Panc1 (cell line): ENCODE results near the gene SLC8A1. TPM values are rescaled to one million over a fixed set of nuclear protein-coding genes. Genes with fewer than 3 reads are reported as not detected.

Source experiments
- ATAC-seq: fragments of 200-7000 bp; cut with Tn5 transposase; 2 replicates; pipeline ENCODE4 v1.9.1; 2020; ENCODE audit warnings: mild to moderate bottlenecking, moderate library complexity
- BruUV-seq: library from RNA; stranded (reverse); fragments of 400-500 nt; replicated peaks from 2 replicates; lab custom pipeline; 2021; lab: Mats Ljungman, UMichigan
- CTCF ChIA-PET: fragments of 300-600 bp; sonication (Branson Sonifier 250); formaldehyde crosslinking; loops from one replicate; lab custom pipeline; 2022; ENCODE audit warnings: antibody characterized with exemption; lab: Charles Lee
- POLR2A ChIA-PET: fragments of 300-600 bp; sonication (Branson Sonifier 250); formaldehyde crosslinking; loops from one replicate; lab custom pipeline; 2022; ENCODE audit warnings: antibody characterized with exemption; lab: Charles Lee
- DNase-seq: peaks from one replicate; pipeline ENCODE4 v3.0.0-alpha.2; 2010; ENCODE audit warnings: low read depth, low spot score
- H3K27ac ChIP-seq: 2 replicates; pipeline ENCODE4 v1.5.1; 2011; ENCODE audit warnings: mild to moderate bottlenecking, low read length, inconsistent platforms
- H3K27me3 ChIP-seq: fragments of 200-500 bp; sonication (Bioruptor generic); 2 replicates; pipeline ENCODE4 v1.6.0; 2014; ENCODE audit warnings: low read length, inconsistent platforms; ENCODE audit not compliant: control insufficient read depth, insufficient read depth
- H3K36me3 ChIP-seq: fragments of 200-500 bp; sonication (Bioruptor generic); 2 replicates; pipeline ENCODE4 v1.5.1; 2014; ENCODE audit warnings: inconsistent platforms, mild to moderate bottlenecking, low read length, moderate library complexity; ENCODE audit not compliant: control insufficient read depth, insufficient read depth
- H3K4me1 ChIP-seq: 2 replicates; pipeline ENCODE4 v1.5.1; 2011; ENCODE audit warnings: inconsistent platforms, mild to moderate bottlenecking, low read length, moderate library complexity; ENCODE audit not compliant: control insufficient read depth, insufficient read depth
- H3K4me3 ChIP-seq, 2 experiments: 2 replicates each; pipeline ENCODE4 v1.5.1; 2011 to 2012; ENCODE audit warnings: low read depth in 2 of 2, low read length in 2 of 2, mild to moderate bottlenecking in 2 of 2, inconsistent platforms in 1 of 2, moderate library complexity in 1 of 2
- H3K9me3 ChIP-seq: fragments of 200-500 bp; sonication (Bioruptor generic); 2 replicates; pipeline ENCODE4 v1.5.1; 2014; ENCODE audit warnings: low read depth, mild to moderate bottlenecking, inconsistent platforms, low read length, moderate library complexity; ENCODE audit not compliant: control insufficient read depth, insufficient read depth
- CTCF ChIP-seq: fragments of 450-650 bp; IDR thresholded peaks from 2 replicates; pipeline ENCODE4 v1.5.1; 2017; ENCODE audit warnings: mild to moderate bottlenecking
- POLR2AphosphoS5 ChIP-seq: IDR thresholded peaks from 2 replicates; pipeline ENCODE4 v1.6.1; 2012; ENCODE audit warnings: mild to moderate bottlenecking, low read depth, low read length, moderate library complexity
- REST ChIP-seq, 2 experiments: IDR thresholded peaks; 2 replicates each; pipeline ENCODE4 v1.6.1; 2011 to 2012; ENCODE audit warnings: low read depth in 2 of 2, control low read depth in 1 of 2, low read length in 1 of 2, mild to moderate bottlenecking in 1 of 2, moderate library complexity in 1 of 2; ENCODE audit not compliant: insufficient read depth in 1 of 2
- SIN3A ChIP-seq: IDR thresholded peaks from 2 replicates; pipeline ENCODE4 v1.6.1; 2012; ENCODE audit warnings: low read depth, mild to moderate bottlenecking, low read length, moderate library complexity, borderline replicate concordance; ENCODE audit not compliant: insufficient read depth
- TCF7L2 ChIP-seq: IDR thresholded peaks from 2 replicates; pipeline ENCODE4 v1.6.1; 2011; ENCODE audit warnings: mild to moderate bottlenecking, low read depth, low read length, inconsistent platforms
- in situ Hi-C: cut with HindIII; loops from 2 replicates; pipeline ENCODE4 v1.10.0; 2016; ENCODE audit warnings: low sequenced_read_pairs, low pct_unique_long_range_greater_than_20kb
- intact Hi-C: fragments of 100-400 bp; cut with micrococcal nuclease; formaldehyde crosslinking; loops from one replicate; pipeline ENCODE4 v1.10.0; 2022; ENCODE audit not compliant: unreplicated experiment
- total RNA-seq: library from RNA; stranded (reverse); gene quantifications from one replicate; pipeline ENCODE4 v1.2.1, GENCODE V29; 2021; ENCODE audit not compliant: unreplicated experiment

Gene SLC8A1
- total RNA-seq, 1 experiment from 2014 or later, result 0.59 TPM

- ChIA-PET CTCF (no interaction called here), POLR2A (no interaction called here)
- intact Hi-C loops (no loop called here), in situ Hi-C loops (no loop called here)
- no peaks in the 10 kb centered on the region for H3K4me1 ChIP-seq
- H3K27me3 ChIP-seq, result no peaks in the 10 kb centered on the region; the same call in 1 of the 2 replicates
- H3K36me3 ChIP-seq, result no peaks in the 10 kb centered on the region
- DNase-seq (no peak), ATAC-seq (no peak)
- no peaks in the 10 kb centered on the region for H3K9me3 ChIP-seq
- no TSS peak for BruUV-seq
- TF ChIP-seq POLR2AphosphoS5, result no peak
- TF ChIP-seq TCF7L2, result no peak
- no peak overlapping the region for H3K27ac ChIP-seq
- no peak overlapping the region for H3K4me3 ChIP-seq
These were observed 221.0 kb downstream of the SLC8A1 start for GRCh38 chr2:40230707-40231432.

- intact Hi-C loops, result no loop called here
- no peaks in the 10 kb centered on the region; the same call in 1 of the 2 replicates for H3K27me3 ChIP-seq
- H3K9me3 ChIP-seq, result no peaks in the 10 kb centered on the region
- ATAC-seq (no peak), DNase-seq (no peak)
- H3K4me1 ChIP-seq, result no peaks in the 10 kb centered on the region
- BruUV-seq, result no TSS peak
- H3K36me3 ChIP-seq, result no peaks in the 10 kb centered on the region
- H3K27ac ChIP-seq, result no peak overlapping the region
- H3K4me3 ChIP-seq, result no peak overlapping the region
- ChIA-PET POLR2A (no interaction called here), CTCF (no interaction called here)
- TF ChIP-seq REST (IDR thresholded peaks at IDR 0.05; ENCODE audit: insufficient read depth in 1 of 2, low read depth in 2 of 2, low read length in 1 of 2), result no peak
- in situ Hi-C loops, result no loop called here
These were observed 221.7 kb downstream of the SLC8A1 start for GRCh38 chr2:40230186-40230585.

DNA sequence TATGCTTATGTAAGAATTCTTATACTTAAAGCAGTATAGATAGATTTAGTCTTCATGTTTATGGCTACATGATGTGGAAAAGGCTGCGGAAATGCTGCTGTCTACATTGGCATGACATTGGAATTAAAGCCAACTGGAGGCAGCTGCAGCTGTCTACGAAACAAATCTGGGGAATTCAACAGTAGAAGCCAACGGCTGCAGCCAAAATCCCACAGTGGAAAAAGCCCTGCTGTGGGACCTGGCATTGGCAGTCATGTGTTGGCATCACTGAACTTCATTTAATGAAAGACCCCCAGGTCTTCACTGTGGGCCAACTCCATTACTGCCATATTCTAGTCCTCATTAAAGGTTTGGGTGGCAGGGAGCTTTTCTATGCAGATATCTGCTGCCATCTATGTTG, 223.6 kb downstream of the SLC8A1 start:
- DNase-seq, result no peak
- BruUV-seq, result no TSS peak
- no peak for TF ChIP-seq REST (IDR thresholded peaks at IDR 0.05; ENCODE audit: insufficient read depth in 1 of 2, low read depth in 2 of 2, low read length in 1 of 2)
- TF ChIP-seq SIN3A, result no peak
- no peak for TF ChIP-seq POLR2AphosphoS5
- TF ChIP-seq CTCF, result no peak
- no peak for TF ChIP-seq TCF7L2
- ChIA-PET POLR2A (interaction anchor here (0.5 kb wide), 1 partner anchor 17 kb away, joined by 3 read pairs; no protein-coding TSS in a partner anchor), CTCF (no interaction called here)
- intact Hi-C loops, result no loop called here
- H3K9me3 ChIP-seq, result no peaks in the 10 kb centered on the region
- no peaks in the 10 kb centered on the region; the same call in 1 of the 2 replicates for H3K27me3 ChIP-seq
- H3K4me3 ChIP-seq, result no peak overlapping the region
- H3K4me1 ChIP-seq, result no peaks in the 10 kb centered on the region
- no peak overlapping the region for H3K27ac ChIP-seq
- no peak for ATAC-seq
- in situ Hi-C loops, result no loop called here
- no peaks in the 10 kb centered on the region for H3K36me3 ChIP-seq
